Kidney (tissue), 14 donors: ENCODE data around the gene GPR61. TPM values are rescaled to one million over a fixed set of nuclear protein-coding genes. Genes with fewer than 3 reads are reported as not detected.

Experiments used
- DNase-seq, 5 donors: peaks; one replicate each; pipeline ENCODE4 v3.0.0-alpha.2; 2013 to 2020
- FAIRE-seq: peaks from 2 replicates; lab custom pipeline; 2012; peaks lifted over from hg19 to GRCh38; lab: Jason Lieb, UNC
- H3K27ac ChIP-seq, 2 donors: one replicate each; pipeline ENCODE4 v1.7.0; 2013; ENCODE audit warnings: low read depth in 2 of 2, low read length in 2 of 2, inconsistent platforms in 1 of 2
- H3K27me3 ChIP-seq: one replicate; pipeline ENCODE4 v1.7.1; 2013; ENCODE audit warnings: low read length, inconsistent platforms; ENCODE audit not compliant: control insufficient read depth, insufficient read depth
- H3K36me3 ChIP-seq, 3 donors: one replicate each; pipeline versions ENCODE4 v1.7.0 to v1.7.1; 2013; ENCODE audit warnings: low read length in 3 of 3, control low read depth in 1 of 3, inconsistent platforms in 1 of 3; ENCODE audit not compliant: insufficient read depth in 3 of 3, control insufficient read depth in 2 of 3
- H3K4me1 ChIP-seq, 3 donors: one replicate each; pipeline versions ENCODE4 v1.7.0 to v1.7.1; 2013; ENCODE audit warnings: low read length in 3 of 3, inconsistent platforms in 1 of 3, low read depth in 1 of 3; ENCODE audit not compliant: control insufficient read depth in 2 of 3, insufficient read depth in 2 of 3
- H3K4me3 ChIP-seq, 3 donors: one replicate each; pipeline versions ENCODE4 v1.7.0 to v1.8.1; 2013; ENCODE audit warnings: low read length in 3 of 3, control low read depth in 1 of 3, inconsistent platforms in 1 of 3
- H3K9ac ChIP-seq, 3 donors: one replicate each; pipeline versions ENCODE4 v1.7.0 to v1.7.1; 2013; ENCODE audit warnings: low read length in 3 of 3, control low read depth in 1 of 3, inconsistent platforms in 1 of 3
- H3K9me3 ChIP-seq, 3 donors: one replicate each; pipeline versions ENCODE4 v1.7.0 to v1.7.1; 2013; ENCODE audit warnings: low read length in 3 of 3, control low read depth in 1 of 3, inconsistent platforms in 1 of 3; ENCODE audit not compliant: control insufficient read depth in 2 of 3, insufficient read depth in 1 of 3
- intact Hi-C: fragments of 100-400 bp; cut with DNase I; formaldehyde crosslinking; loops from one replicate; pipeline ENCODE4 v1.11.1; 2022
- polyA plus RNA-seq: library from polyadenylated mRNA; stranded (reverse); fragments of 350-450 nt; fragmentation: Illumina TruSeq; extraction: RNeasy Lipid Tissue Mini Kit (QIAGEN cat#74804); gene quantifications from one replicate; pipeline ENCODE4 v1.2.3, GENCODE V29; 2014; ENCODE audit warnings: low read depth, low replicate concordance; ENCODE audit not compliant: insufficient read depth
- total RNA-seq: library from RNA; stranded (reverse); fragmentation: NEBNext Ultra II Directional; extraction: Animal tissue kit (Norgen Biotek cat#: 25700); gene quantifications from one replicate; pipeline ENCODE4 v1.2.1, GENCODE V29; 2021
- TF ChIP-seq, protein P1 (sequence below): IDR thresholded peaks from 3 replicates; pipeline ENCODE4 v1.5.1; 2012; ENCODE audit warnings: mild to moderate bottlenecking, moderate library complexity, borderline replicate concordance; ENCODE audit not compliant: insufficient read depth; ENCODE audit errors: extremely low read depth
- donor health status: control.
- donor health status: control.
- donor health status: control.
- donor health status: control.
- donor health status: control.
- donor health status: DM: yes; HTN: yes; CAD: no.
- donor health status: Normal renal cell carcinoma (clear cell type).

GPR61 gene
- total and polyA plus RNA-seq, 2 donors from 2014 or later, result not detected

DNA sequence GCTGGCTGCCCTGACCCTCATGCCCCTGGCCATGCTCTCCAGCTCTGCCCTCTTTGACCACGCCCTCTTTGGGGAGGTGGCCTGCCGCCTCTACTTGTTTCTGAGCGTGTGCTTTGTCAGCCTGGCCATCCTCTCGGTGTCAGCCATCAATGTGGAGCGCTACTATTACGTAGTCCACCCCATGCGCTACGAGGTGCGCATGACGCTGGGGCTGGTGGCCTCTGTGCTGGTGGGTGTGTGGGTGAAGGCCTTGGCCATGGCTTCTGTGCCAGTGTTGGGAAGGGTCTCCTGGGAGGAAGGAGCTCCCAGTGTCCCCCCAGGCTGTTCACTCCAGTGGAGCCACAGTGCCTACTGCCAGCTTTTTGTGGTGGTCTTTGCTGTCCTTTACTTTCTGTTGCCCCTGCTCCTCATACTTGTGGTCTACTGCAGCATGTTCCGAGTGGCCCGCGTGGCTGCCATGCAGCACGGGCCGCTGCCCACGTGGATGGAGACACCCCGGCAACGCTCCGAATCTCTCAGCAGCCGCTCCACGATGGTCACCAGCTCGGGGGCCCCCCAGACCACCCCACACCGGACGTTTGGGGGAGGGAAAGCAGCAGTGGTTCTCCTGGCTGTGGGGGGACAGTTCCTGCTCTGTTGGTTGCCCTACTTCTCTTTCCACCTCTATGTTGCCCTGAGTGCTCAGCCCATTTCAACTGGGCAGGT lies 3.8 kb downstream of the GPR61 start:
- DNase-seq, result no peak
- Histone ChIP-seq H3K27ac (no peak overlapping the region), H3K9ac (no peak overlapping the region), H3K4me1 (peaks cover 7% of the 10 kb centered on the region in 3 donors), H3K36me3 (no peaks in the 10 kb centered on the region), H3K9me3 (no peaks in the 10 kb centered on the region), H3K27me3 (no peaks in the 10 kb centered on the region), H3K4me3 (no peak overlapping the region)
- TF ChIP-seq, protein P1, sequence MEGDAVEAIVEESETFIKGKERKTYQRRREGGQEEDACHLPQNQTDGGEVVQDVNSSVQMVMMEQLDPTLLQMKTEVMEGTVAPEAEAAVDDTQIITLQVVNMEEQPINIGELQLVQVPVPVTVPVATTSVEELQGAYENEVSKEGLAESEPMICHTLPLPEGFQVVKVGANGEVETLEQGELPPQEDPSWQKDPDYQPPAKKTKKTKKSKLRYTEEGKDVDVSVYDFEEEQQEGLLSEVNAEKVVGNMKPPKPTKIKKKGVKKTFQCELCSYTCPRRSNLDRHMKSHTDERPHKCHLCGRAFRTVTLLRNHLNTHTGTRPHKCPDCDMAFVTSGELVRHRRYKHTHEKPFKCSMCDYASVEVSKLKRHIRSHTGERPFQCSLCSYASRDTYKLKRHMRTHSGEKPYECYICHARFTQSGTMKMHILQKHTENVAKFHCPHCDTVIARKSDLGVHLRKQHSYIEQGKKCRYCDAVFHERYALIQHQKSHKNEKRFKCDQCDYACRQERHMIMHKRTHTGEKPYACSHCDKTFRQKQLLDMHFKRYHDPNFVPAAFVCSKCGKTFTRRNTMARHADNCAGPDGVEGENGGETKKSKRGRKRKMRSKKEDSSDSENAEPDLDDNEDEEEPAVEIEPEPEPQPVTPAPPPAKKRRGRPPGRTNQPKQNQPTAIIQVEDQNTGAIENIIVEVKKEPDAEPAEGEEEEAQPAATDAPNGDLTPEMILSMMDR, result no peak
- FAIRE-seq, result no peak
- intact Hi-C loops, result no loop called here

GRCh38 chr1:109543988-109544735 lies 4.5 kb downstream of the GPR61 start:
- FAIRE-seq, result no peak
- H3K27ac ChIP-seq, result no peak overlapping the region
- H3K4me1 ChIP-seq, result peaks cover 7 to 9% (median 8%) of the 10 kb centered on the region in 3 donors
- no peaks in the 10 kb centered on the region for H3K9me3 ChIP-seq
- H3K4me3 ChIP-seq, result no peak overlapping the region
- no peaks in the 10 kb centered on the region for H3K27me3 ChIP-seq
- no peak overlapping the region for H3K9ac ChIP-seq
- DNase-seq, result no peak
- intact Hi-C loops, result no loop called here
- H3K36me3 ChIP-seq, result no peaks in the 10 kb centered on the region
- TF ChIP-seq, protein P1, result no peak

DNA sequence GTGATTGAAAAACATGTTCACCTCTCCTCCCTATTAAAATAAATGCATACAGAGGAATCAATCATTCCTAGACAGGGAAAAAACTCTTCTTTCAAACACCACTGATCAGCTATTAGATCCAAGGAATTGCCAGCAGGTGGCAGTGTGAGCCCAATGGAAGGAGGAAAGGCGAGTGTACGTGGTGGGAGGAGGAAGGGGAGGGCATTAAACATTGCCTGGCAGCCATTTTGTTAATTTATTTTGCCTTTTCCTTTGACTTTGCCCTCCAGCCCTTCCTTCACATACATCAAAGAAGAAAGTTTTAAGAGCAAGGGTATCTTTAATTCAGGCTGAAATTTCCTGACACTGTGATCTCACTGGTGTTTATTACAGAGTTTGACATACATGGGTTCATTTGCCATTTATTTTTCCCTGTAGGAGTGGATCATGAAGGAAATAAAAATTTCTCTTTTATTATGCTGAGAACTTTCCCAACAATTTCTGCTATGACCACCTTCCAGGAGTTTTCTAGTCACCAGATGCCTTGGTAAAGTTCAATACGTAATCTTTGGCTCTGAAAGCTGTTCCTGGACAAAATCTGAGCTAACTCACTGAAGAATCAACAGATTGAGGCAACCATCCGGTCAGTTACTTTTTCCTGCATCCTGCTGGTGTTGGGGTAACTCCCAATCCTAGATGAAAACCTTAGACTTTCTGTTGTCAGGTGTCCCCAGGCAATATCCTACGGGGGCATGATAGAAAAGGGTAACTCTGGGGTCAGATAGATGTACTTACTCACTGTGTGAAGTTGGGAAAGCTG lies 6.8 kb downstream of the GPR61 start:
- Histone ChIP-seq H3K9me3 (no peaks in the 10 kb centered on the region), H3K36me3 (no peaks in the 10 kb centered on the region), H3K27ac (peak overlapping the region; percentile 66 to 97), H3K27me3 (no peaks in the 10 kb centered on the region), H3K9ac (peak overlapping the region; percentile 13 to 93 (median 92)), H3K4me3 (peak overlapping the region; percentile 11 to 91 (median 86)), H3K4me1 (peaks cover 7 to 13% (median 12%) of the 10 kb centered on the region in 3 donors)
- TF ChIP-seq, protein P1, result peak; percentile 97
- intact Hi-C loops, result loop anchor here (5.0 kb wide), 1 partner anchor 226 kb away; no protein-coding TSS in a partner anchor
- peak; percentile 89 to 98 (median 92) for DNase-seq
- peak; percentile 56 for FAIRE-seq
